WI38 (cell line): ENCODE measurements around the gene SMTNL2.
"Not testable (repeated sequence)": the region's sequence is repeated elsewhere in the genome, so short reads cannot be mapped to it uniquely, and the experiment has no call there.

ENCODE experiments used
- H3K4me3 ChIP-seq: 2 replicates; pipeline ENCODE4 v1.5.1; 2011; ENCODE audit warnings: low read depth, mild to moderate bottlenecking, control low read depth, low read length
- TF ChIP-seq, protein P1 (sequence below): IDR thresholded peaks from 2 replicates; pipeline ENCODE4 v1.5.1; 2012; ENCODE audit warnings: low read depth, mild to moderate bottlenecking, control low read depth, low read length

Gene SMTNL2

DNA sequence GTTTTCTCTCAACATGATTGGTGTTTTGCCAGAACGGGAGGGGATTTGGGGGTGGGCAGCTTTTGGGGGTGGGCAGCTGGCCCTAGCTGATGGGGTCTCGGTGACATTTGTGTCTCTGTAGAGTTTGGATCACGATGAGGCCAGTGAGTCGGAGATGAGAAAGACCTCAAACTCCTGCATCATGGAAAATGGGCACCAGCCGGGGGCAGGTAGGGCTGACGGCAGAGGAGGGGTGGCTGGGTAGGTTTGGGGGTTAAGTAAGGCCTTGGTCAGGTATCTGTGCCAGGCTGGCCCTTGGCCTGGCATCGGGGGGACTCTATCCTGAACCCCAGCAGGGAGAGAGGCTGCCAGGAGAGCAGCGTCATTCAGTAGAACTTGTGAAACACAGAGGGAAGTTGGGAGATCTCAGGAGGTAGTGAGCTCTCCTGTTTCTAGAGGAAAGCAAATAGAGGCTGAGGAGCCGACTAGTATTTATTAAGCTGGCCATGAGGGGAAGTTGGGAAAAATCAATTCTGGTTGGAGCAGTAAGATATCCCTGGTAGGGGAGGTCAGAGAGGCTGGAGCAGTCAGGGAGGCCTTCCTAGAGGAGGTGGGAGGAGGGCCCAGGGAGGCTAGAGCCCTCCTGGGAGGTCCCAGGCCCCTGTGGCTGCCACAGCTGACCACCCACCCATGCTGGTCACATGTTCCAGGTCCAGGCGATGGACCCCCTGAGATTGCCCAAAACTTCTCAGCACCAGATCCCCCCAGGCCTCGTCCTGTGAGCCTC, 8.1 kb downstream of the SMTNL2 start:
- H3K4me3 ChIP-seq: no peak overlapping the region
- TF ChIP-seq, protein P1, sequence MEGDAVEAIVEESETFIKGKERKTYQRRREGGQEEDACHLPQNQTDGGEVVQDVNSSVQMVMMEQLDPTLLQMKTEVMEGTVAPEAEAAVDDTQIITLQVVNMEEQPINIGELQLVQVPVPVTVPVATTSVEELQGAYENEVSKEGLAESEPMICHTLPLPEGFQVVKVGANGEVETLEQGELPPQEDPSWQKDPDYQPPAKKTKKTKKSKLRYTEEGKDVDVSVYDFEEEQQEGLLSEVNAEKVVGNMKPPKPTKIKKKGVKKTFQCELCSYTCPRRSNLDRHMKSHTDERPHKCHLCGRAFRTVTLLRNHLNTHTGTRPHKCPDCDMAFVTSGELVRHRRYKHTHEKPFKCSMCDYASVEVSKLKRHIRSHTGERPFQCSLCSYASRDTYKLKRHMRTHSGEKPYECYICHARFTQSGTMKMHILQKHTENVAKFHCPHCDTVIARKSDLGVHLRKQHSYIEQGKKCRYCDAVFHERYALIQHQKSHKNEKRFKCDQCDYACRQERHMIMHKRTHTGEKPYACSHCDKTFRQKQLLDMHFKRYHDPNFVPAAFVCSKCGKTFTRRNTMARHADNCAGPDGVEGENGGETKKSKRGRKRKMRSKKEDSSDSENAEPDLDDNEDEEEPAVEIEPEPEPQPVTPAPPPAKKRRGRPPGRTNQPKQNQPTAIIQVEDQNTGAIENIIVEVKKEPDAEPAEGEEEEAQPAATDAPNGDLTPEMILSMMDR: no peak

DNA sequence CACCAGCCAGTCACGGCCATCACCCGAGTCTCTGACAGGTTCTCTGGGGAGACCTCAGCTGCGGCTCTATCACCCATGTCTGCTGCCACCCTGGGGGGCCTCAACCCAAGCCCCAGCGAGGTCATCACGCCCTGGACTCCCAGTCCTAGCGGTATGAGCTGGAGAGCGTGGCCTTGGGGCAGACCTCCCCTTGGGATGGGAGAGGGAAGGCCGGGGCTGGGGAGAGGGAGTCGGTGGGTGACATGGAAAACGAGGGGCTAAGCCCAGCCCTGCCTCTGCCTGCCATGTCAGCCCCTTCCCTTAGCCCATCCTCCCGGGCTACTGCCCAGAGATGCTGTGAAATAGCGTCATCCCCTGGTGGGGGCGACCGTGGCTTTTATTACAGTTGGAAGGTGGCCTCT, 8.7 kb downstream of the SMTNL2 start:
- TF ChIP-seq, protein P1: no peak
- H3K4me3 ChIP-seq: no peak overlapping the region

DNA sequence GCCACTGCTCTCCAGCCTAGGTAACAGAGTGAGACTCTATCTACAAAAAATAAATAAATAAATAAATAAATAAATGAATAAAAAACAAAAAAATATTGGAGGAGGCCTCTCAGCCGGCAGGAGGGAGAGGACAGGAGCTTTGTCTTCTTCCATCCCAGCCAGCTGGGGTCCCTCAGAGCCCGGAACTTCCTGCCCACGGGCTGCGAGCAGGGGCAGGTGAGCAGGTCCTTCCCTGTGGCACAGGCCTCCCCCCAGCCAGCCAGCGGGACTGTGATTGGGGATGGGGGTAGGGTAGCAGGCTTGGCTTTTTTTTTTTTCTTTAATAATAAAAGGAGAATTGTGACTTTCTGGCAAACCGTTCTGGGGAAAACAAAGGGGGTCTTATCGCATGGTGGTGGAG, 10.1 kb downstream of the SMTNL2 start:
- TF ChIP-seq, protein P1: no peak
- no peak overlapping the region for H3K4me3 ChIP-seq

DNA sequence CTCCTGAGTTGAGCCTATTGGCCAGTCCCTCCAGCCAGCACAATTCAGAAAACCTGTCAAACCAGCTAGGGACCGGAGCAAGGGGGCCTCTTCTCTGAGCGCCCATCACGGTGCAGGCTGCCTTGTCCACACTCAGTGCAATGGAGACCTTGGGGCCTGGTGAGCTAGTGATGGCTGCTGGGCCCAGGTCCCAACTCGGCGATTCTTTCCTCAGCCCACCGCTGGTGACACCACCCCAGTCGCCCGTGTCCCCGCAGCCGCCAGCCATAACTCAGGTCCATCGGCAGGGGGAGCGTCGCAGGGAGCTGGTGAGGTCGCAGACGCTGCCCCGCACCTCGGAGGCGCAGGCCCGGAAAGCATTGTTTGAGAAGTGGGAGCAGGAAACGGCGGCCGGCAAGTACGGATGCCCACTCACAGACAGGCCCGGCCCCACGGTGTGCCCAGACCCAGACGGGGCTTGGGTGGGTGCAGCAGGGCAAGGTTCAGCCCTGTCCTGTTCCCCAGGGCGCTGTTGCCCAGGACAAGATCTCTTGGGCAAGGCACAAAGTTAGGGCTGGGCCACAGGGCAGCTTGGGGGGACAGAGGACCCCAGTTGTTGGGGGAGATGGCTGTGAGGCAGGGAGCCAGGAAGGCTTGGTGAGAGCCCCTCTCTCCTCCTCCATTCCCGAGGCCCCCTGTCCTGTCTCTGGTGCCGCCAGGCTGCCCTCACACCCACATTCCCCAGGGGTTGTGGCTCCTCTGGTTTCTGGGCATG, 10.8 kb downstream of the SMTNL2 start:
- TF ChIP-seq, protein P1: no peak
- no peak overlapping the region for H3K4me3 ChIP-seq

DNA sequence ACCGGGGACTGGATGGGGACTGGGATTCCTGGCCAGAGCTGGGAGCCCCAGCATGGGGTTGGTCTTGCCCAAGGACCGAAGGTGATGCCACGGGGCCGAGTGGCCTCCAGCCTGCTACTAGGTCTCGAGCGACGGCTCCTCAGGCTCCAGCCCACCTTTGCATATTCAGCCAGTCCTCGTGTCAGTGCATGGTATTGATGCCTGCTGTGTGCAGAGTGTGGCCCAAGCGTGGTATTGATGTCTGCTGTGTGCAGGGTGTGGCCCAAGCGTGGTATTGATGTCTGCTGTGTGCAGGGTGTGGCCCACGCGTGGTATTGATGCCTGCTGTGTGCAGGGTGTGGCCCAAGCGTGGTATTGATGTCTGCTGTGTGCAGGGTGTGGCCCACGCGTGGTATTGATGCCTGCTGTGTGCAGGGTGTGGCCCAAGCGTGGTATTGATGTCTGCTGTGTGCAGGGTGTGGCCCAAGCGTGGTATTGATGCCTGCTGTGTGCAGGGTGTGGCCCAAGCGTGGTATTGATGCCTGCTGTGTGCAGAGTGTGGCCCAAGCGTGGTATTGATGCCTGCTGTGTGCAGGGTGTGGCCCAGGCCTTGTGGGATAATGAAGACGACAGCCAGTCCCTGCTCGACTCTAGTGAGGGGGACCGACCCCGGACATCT, 11.5 kb downstream of the SMTNL2 start:
- not testable (repeated sequence) for H3K4me3 ChIP-seq

DNA sequence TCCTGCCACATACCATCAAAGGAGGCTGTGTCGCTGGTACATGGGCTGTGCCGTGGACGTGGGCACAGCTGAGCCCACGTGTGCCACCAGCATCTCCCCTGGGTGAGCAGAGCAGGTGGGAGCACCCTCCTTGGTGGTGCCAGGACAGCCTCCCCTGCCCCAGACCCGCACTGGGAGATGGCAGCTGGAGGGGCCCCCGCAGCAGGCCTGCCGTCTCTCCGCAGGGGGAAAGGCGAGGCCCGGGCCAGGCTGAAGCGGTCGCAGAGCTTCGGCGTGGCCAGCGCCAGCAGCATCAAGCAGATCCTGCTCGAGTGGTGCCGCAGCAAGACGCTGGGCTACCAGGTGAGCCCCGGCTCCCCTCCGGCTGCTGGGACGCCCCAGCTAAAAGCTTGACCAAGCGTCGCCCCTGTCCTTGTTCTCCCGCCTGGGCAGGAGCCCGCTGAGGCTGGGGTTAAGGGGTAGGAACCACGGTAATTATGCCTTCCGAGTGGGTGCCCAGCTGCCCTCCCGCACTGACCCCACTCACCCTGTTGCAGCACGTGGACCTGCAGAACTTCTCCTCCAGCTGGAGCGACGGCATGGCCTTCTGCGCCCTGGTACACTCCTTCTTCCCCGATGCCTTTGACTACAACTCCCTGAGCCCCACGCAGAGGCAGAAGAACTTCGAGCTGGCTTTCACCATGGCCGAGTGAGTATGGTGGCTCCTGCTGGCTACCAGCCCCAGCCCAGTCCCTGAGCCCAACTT, 12.5 kb downstream of the SMTNL2 start:
- H3K4me3 ChIP-seq: no peak overlapping the region
- TF ChIP-seq, protein P1: no peak

DNA sequence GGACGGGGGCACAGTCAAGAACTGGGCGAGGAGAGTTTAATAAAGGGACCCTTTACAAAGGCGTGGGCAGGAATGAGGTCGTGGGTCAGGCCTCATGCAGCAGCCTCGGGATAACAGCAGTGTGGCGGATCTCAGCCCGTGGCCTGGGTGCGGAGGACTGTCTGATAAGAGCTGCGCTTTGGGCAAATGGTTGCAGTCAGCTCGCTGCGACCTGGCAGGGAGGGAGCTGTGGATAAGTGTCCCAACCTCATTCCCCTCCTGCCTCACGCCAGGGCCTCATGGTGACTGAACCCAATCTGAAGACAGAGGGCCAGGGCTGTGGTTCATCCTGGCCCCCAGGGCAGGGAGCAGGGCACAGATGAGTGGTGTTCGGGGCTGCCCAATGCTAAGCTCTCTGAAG, 13.6 kb downstream of the SMTNL2 start:
- TF ChIP-seq, protein P1: no peak
- no peak overlapping the region for H3K4me3 ChIP-seq
